Activated CD4-positive, alpha-beta memory T cell treated with anti-CD3 and anti-CD28 coated beads for 36 hours (primary cell): Measurements from ENCODE around the gene BLZF1. TPM values are rescaled to one million over a fixed set of nuclear protein-coding genes. Genes with fewer than 3 reads are reported as not detected.
A peak's percentile ranks its signal among the peaks of the same experiment; 100 is the strongest.

Experiments
- CTCF ChIA-PET: fragments of 350-600 bp; sonication (Branson Sonifier 250); formaldehyde crosslinking; loops from one replicate; lab custom pipeline; 2021; ENCODE audit warnings: antibody characterized with exemption, inconsistent platforms; lab: Charles Lee
- POLR2A ChIA-PET: fragments of 350-600 bp; sonication (Branson Sonifier 250); formaldehyde crosslinking; loops from one replicate; lab custom pipeline; 2021; ENCODE audit warnings: antibody characterized with exemption; lab: Charles Lee
- DNase-seq: peaks from one replicate; pipeline ENCODE4 v3.0.0-alpha.2; 2020
- H3K27ac Mint-ChIP-seq: one replicate; pipeline ENCODE4 v1.8.0; 2021; ENCODE audit warnings: mixed read lengths
- H3K27me3 Mint-ChIP-seq: one replicate; pipeline ENCODE4 v1.8.0; 2021; ENCODE audit warnings: mixed read lengths
- H3K36me3 Mint-ChIP-seq: one replicate; pipeline ENCODE4 v1.8.0; 2021; ENCODE audit warnings: mixed read lengths
- H3K4me1 Mint-ChIP-seq: one replicate; pipeline ENCODE4 v1.8.0; 2021; ENCODE audit warnings: low read depth, mixed read lengths
- H3K4me3 Mint-ChIP-seq: one replicate; pipeline ENCODE4 v1.8.0; 2021; ENCODE audit warnings: mild to moderate bottlenecking, mixed read lengths
- H3K9me3 Mint-ChIP-seq: one replicate; pipeline ENCODE4 v1.8.0; 2021; ENCODE audit warnings: mixed read lengths
- intact Hi-C: fragments of 100-400 bp; cut with micrococcal nuclease; formaldehyde crosslinking; loops from one replicate; pipeline ENCODE4 v1.15.1; 2023
- total RNA-seq, 2 experiments: library from RNA; stranded (reverse); gene quantifications; one replicate each; pipeline ENCODE4 v1.2.3, GENCODE V29; 2021

The BLZF1 gene
- total RNA-seq, 2 experiments from 2014 or later: 10.1 to 10.2 TPM

DNA sequence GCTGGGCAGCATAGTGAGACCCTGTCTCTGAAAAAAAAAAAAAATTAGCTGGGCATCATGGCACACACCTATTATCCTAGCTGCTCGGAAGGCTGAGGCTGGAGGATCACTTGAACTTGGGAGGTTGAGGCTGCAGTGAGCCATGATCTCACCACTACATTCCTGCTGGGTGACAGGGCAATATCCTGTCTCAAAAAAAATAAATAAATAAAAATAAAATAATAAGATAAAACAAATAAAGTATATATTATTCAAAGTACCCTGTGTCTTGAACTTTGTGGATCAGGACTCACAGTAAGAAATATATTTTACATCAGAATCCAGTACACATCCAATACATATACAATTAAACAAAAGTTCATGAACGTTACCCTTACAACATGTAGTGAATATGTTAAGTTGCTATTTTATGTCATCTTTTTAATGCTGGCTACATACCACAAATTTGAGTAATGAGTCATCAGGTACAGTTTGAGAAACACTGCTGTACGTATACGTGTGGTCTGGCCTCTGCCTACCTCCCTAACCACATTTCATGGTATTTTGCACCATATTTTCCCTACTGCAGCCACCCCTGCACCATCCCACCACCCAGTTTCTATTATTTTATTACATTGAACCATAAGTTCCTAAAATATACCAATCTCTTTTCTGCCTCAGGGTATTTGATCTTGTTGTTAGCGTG, 4.8 kb upstream of the BLZF1 start:
- Mint-ChIP-seq H3K27me3 (no peaks in the 10 kb centered on the region), H3K36me3 (peaks cover 4% of the 10 kb centered on the region), H3K9me3 (no peaks in the 10 kb centered on the region), H3K4me3 (peak overlapping the region; percentile 10), H3K4me1 (peaks cover 26% of the 10 kb centered on the region), H3K27ac (peak overlapping the region; percentile 67)
- ChIA-PET CTCF (interaction anchor here (1.4 kb wide), 1 partner anchor 15 kb away, joined by 9 read pairs; no protein-coding TSS in a partner anchor), POLR2A (interaction anchor here (0.6 kb wide), 1 partner anchor 311 kb away, joined by 3 read pairs; no protein-coding TSS in a partner anchor)
- peak; percentile 61 for DNase-seq
- intact Hi-C loops: loop anchor here (1.0 to 10.0 kb wide), 2 partner anchors 51 to 228 kb away; no protein-coding TSS in a partner anchor

GRCh38 chr1:169364948-169365347, 3.0 kb upstream of the BLZF1 start:
- DNase-seq: peak; percentile 27
- H3K4me1 Mint-ChIP-seq: peaks cover 30% of the 10 kb centered on the region
- no peak overlapping the region for H3K27ac Mint-ChIP-seq
- peaks cover 6% of the 10 kb centered on the region for H3K36me3 Mint-ChIP-seq
- no peaks in the 10 kb centered on the region for H3K9me3 Mint-ChIP-seq
- H3K4me3 Mint-ChIP-seq: no peak overlapping the region
- H3K27me3 Mint-ChIP-seq: no peaks in the 10 kb centered on the region
- ChIA-PET POLR2A (interaction anchor here (0.7 kb wide), 1 partner anchor 1138 kb away, joined by 3 read pairs; no protein-coding TSS in a partner anchor), CTCF (interaction anchor here (1.2 kb wide), 2 partner anchors 347 to 762 kb away, joined by 3 read pairs; no protein-coding TSS in a partner anchor)
- intact Hi-C loops: loop anchor here (5.0 to 10.0 kb wide), 12 partner anchors 97 to 1947 kb away; partner anchors contain the start of genes FMO4, SCYL3, SELL and SFT2D2

DNA sequence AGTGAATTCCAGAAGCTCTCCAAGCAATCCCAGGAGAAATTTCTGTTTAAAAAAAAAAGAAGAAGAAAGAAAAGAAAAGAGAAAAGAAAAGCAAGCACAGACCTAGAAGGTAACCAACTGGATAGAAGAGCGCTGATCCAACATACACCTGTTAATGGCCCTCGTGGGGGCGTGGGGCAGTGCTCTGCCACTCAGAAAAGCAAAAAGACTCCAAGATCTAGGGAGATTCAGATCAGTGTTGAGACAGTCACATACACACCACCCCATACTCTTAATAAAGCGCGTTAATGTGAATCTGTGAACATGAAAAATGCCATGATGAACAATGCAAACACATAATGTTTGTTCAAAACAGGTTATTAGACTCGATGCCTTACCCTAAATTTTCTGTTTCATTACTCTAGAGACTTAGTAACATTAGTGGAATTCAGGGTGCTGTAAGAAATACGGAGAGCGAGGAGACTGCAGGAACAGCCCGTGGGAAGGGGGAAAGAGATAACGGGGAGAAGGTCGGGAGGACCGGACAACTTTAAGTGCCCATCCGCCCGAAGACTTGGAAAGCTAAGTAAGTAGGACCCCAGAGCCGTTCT, 804 bp upstream of the BLZF1 start:
- ChIA-PET POLR2A (interaction anchor here (1.1 to 1.9 kb wide), 3 partner anchors 119 to 427 kb away, joined by 3 to 5 read pairs (median 4); partner anchors contain the start of genes METTL18 and SLC19A2), CTCF (interaction anchor here (0.7 to 1.4 kb wide), 5 partner anchors 20 to 1024 kb away, joined by 3 to 6 read pairs (median 3); partner anchors contain the start of gene F5)
- intact Hi-C loops: loop anchor here (1.0 to 10.0 kb wide), 16 partner anchors 95 to 1945 kb away; partner anchors contain the start of genes ATP1B1, FMO4, SCYL3 and SELL
- no peak for DNase-seq
- H3K27me3 Mint-ChIP-seq: no peaks in the 10 kb centered on the region
- H3K36me3 Mint-ChIP-seq: peaks cover 14% of the 10 kb centered on the region
- H3K4me3 Mint-ChIP-seq: no peak overlapping the region
- H3K27ac Mint-ChIP-seq: no peak overlapping the region
- peaks cover 35% of the 10 kb centered on the region for H3K4me1 Mint-ChIP-seq
- no peaks in the 10 kb centered on the region for H3K9me3 Mint-ChIP-seq

DNA sequence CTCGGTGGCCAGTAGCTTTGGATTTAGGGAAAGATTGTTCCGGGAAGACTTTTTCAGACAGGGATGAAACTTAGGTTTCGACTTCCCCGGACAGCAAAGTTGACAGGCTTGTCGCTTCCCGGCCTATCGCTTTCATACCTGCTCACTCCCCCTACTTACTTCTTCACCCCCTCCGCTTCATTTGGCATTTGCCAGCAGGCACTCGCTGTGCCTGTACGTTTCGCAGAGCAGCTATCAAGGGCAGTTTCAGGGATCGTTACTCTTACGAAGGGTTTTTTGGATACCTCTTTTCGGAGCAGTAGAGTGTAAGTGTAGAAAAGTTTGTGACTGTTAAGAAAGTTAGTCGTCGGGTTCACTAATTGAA, 393 bp downstream of the BLZF1 start:
- H3K4me3 Mint-ChIP-seq: no peak overlapping the region
- ChIA-PET POLR2A (interaction anchor here (0.6 to 1.9 kb wide), 4 partner anchors 118 to 1027 kb away, joined by 3 to 5 read pairs (median 3); partner anchors contain the start of gene SLC19A2), CTCF (interaction anchor here (0.6 to 1.9 kb wide), 10 partner anchors 19 to 1122 kb away, joined by 3 to 8 read pairs (median 4); no protein-coding TSS in a partner anchor)

DNA sequence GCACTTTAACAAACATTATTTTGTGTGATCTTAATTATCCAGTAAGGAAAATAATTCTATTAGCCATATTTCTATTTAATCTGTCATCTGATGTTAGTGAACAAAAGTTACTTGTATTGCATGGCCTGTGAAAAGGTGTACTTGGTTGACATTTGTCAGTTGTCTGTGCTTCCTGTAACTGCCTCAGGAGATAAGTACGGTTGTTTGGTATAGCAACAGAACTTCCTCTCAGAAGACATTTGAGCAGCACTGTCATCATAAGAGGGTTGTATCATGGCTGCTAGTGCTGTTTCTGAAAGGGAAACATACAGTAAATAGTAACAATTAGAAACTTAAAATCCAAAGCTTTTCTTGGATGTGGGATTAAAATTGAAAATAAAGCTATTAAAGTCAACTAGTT, 3.4 kb downstream of the BLZF1 start:
- no peak overlapping the region for H3K27ac Mint-ChIP-seq
- no peak for DNase-seq

More for the DNA sequence above, 393 bp downstream of the BLZF1 start:
- Mint-ChIP-seq H3K4me1 (peaks cover 25% of the 10 kb centered on the region), H3K9me3 (no peaks in the 10 kb centered on the region), H3K27me3 (no peaks in the 10 kb centered on the region), H3K27ac (no peak overlapping the region), H3K36me3 (peaks cover 19% of the 10 kb centered on the region)
- peak; percentile 40 for DNase-seq
- intact Hi-C loops: loop anchor here (1.0 to 10.0 kb wide), 14 partner anchors 22 to 1944 kb away; partner anchors contain the start of genes FMO4, SCYL3, SELL and SFT2D2

GRCh38 chr1:169381162-169381561, 13.2 kb downstream of the BLZF1 start:
- no peak for DNase-seq
- H3K27ac Mint-ChIP-seq: no peak overlapping the region
- H3K27me3 Mint-ChIP-seq: no peaks in the 10 kb centered on the region
- CTCF ChIA-PET: no interaction called here
- H3K4me3 Mint-ChIP-seq: no peak overlapping the region
- intact Hi-C loops: no loop called here
- POLR2A ChIA-PET: no interaction called here
- H3K9me3 Mint-ChIP-seq: no peaks in the 10 kb centered on the region
- peaks cover 30% of the 10 kb centered on the region for H3K36me3 Mint-ChIP-seq
- no peaks in the 10 kb centered on the region for H3K4me1 Mint-ChIP-seq

More for the DNA sequence above, 3.4 kb downstream of the BLZF1 start:
- H3K4me1 Mint-ChIP-seq: peaks cover 17% of the 10 kb centered on the region
- ChIA-PET POLR2A (no interaction called here), CTCF (interaction anchor here (1.4 kb wide), 1 partner anchor 768 kb away, joined by 4 read pairs; no protein-coding TSS in a partner anchor)
- no peaks in the 10 kb centered on the region for H3K27me3 Mint-ChIP-seq
- H3K36me3 Mint-ChIP-seq: peaks cover 15% of the 10 kb centered on the region
- H3K9me3 Mint-ChIP-seq: no peaks in the 10 kb centered on the region
- intact Hi-C loops: no loop called here
- H3K4me3 Mint-ChIP-seq: no peak overlapping the region

GRCh38 chr1:169383449-169383848, 15.5 kb downstream of the BLZF1 start:
- DNase-seq: no peak
- Mint-ChIP-seq H3K27ac (no peak overlapping the region), H3K27me3 (no peaks in the 10 kb centered on the region), H3K9me3 (no peaks in the 10 kb centered on the region), H3K4me3 (no peak overlapping the region), H3K36me3 (peaks cover 32% of the 10 kb centered on the region), H3K4me1 (no peaks in the 10 kb centered on the region)
- ChIA-PET CTCF (no interaction called here), POLR2A (no interaction called here)
- intact Hi-C loops: no loop called here

- peaks cover 7% of the 10 kb centered on the region for H3K4me1 Mint-ChIP-seq
- ChIA-PET POLR2A (no interaction called here), CTCF (interaction anchor here (0.7 to 1.4 kb wide), 2 partner anchors 19 to 784 kb away, joined by 4 to 5 read pairs; partner anchors contain the start of gene BLZF1)
- peaks cover 43% of the 10 kb centered on the region for H3K36me3 Mint-ChIP-seq
- no peaks in the 10 kb centered on the region for H3K27me3 Mint-ChIP-seq
- DNase-seq: no peak
- no peak overlapping the region for H3K4me3 Mint-ChIP-seq
- no peaks in the 10 kb centered on the region for H3K9me3 Mint-ChIP-seq
- intact Hi-C loops: no loop called here
- H3K27ac Mint-ChIP-seq: no peak overlapping the region
Observed at GRCh38 chr1:169387399-169387798, 19.4 kb downstream of the BLZF1 start.

DNA sequence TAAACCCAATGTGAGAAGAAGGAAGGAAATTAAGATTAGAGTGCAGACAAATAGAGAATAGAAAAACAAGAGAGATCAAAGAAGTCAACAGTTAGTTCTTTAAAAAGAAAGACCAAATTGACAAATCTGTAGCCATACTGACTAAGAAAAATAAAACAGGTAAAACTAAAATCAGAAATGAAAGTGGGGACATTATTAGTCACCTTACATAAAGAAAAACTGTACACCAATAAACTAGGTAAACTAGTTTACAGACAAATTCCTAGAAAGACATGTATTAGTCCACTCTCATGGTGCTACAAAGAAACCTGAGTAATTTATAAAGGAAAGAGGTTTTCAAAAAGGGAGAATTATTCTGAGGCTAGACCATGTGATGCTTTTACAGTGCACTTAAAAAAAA, 22.3 kb downstream of the BLZF1 start:
- Mint-ChIP-seq H3K36me3 (peaks cover 62% of the 10 kb centered on the region), H3K27ac (peak overlapping the region; percentile 1), H3K4me3 (no peak overlapping the region), H3K27me3 (no peaks in the 10 kb centered on the region), H3K9me3 (no peaks in the 10 kb centered on the region), H3K4me1 (peaks cover 7% of the 10 kb centered on the region)
- POLR2A ChIA-PET: interaction anchor here (0.6 kb wide), 1 partner anchor 26 kb away, joined by 3 read pairs; no protein-coding TSS in a partner anchor
- CTCF ChIA-PET: interaction anchor here (1.0 to 1.5 kb wide), 2 partner anchors 23 to 1047 kb away, joined by 3 to 6 read pairs; partner anchors contain the start of genes BLZF1 and NME7
- intact Hi-C loops: loop anchor here (1.0 kb wide), 2 partner anchors 22 to 71 kb away; partner anchors contain the start of gene BLZF1
- DNase-seq: no peak

DNA sequence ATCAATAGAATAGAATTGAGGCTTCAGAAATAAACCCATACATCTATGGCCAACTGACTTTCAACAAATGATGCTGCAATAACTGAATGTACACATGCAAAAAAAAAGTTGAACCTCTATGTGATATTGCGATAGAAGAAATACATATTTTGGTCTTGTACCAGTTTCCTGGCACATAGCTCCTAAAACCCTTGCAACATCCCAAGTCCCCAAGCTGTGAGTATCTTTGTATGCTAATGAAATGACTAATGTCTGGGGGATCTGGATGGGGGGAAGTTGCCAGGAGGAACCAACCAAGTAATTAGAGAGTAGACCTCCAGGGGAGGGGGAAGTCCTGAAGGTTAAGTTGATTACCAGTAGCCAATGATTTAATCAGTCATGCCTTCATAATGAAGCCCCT, 24.4 kb downstream of the BLZF1 start:
- Mint-ChIP-seq H3K4me3 (no peak overlapping the region), H3K4me1 (peaks cover 7% of the 10 kb centered on the region), H3K36me3 (peaks cover 58% of the 10 kb centered on the region), H3K27me3 (no peaks in the 10 kb centered on the region), H3K9me3 (no peaks in the 10 kb centered on the region), H3K27ac (no peak overlapping the region)
- POLR2A ChIA-PET: interaction anchor here (0.9 kb wide), 1 partner anchor 99 kb away, joined by 3 read pairs; no protein-coding TSS in a partner anchor
- CTCF ChIA-PET: interaction anchor here (0.7 kb wide), 1 partner anchor 155 kb away, joined by 3 read pairs; no protein-coding TSS in a partner anchor
- DNase-seq: no peak
- intact Hi-C loops: no loop called here

GRCh38 chr1:169395955-169396354, 28.0 kb downstream of the BLZF1 start:
- DNase-seq: no peak
- CTCF ChIA-PET: no interaction called here
- peaks cover 44% of the 10 kb centered on the region for H3K36me3 Mint-ChIP-seq
- H3K27ac Mint-ChIP-seq: no peak overlapping the region
- POLR2A ChIA-PET: no interaction called here
- intact Hi-C loops: no loop called here
- no peak overlapping the region for H3K4me3 Mint-ChIP-seq
- H3K4me1 Mint-ChIP-seq: no peaks in the 10 kb centered on the region
- peaks cover 10% of the 10 kb centered on the region for H3K9me3 Mint-ChIP-seq
- H3K27me3 Mint-ChIP-seq: no peaks in the 10 kb centered on the region
